ENCODE measurements around the gene RNASE8. TPM values are rescaled to one million over a fixed set of nuclear protein-coding genes. Genes with fewer than 3 reads are reported as not detected.

Gene RNASE8
- total and polyA plus RNA-seq, 2 of the 4 experiments (the other 2 are of a cell fraction), result not detected

DNA sequence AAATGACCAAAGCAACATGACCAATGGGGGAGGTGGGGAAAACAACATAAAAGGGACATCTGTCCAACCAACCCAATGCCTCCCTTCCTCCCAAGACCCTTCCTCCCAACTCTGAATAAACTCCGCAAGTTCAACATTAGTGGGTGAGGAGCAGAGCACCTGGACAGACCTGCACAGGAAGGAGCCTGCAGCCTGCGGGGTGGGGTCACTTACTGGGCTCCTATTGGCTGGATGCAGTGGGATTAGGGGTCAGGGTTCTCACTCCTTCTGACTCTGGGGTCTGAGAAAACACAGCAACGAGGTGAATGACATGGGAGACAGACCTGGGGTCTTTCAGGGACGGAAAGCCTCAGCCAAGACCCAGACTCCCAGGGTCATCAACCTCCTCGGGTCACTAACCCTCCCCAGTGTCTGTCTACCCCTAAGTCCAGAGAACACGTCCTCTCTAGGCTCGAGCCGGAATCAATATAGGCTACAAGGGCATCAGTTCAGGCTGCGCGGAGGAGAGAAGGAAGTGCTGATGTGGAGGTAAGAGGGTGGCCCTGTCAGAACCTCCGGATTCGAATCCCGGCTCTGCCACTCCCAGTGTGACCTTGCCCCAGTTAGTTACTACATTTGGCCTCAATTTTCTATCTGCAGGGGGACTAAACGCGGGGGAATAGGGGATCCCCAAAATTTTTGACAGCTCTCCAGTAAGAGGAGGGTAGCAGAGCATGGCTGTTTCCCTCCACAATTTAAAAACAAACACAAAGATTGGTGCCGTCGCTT is 33.6 kb upstream of the RNASE8 start (continued):
- TF ChIP-seq, protein P1, sequence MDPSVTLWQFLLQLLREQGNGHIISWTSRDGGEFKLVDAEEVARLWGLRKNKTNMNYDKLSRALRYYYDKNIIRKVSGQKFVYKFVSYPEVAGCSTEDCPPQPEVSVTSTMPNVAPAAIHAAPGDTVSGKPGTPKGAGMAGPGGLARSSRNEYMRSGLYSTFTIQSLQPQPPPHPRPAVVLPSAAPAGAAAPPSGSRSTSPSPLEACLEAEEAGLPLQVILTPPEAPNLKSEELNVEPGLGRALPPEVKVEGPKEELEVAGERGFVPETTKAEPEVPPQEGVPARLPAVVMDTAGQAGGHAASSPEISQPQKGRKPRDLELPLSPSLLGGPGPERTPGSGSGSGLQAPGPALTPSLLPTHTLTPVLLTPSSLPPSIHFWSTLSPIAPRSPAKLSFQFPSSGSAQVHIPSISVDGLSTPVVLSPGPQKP (IDR thresholded peaks at IDR 0.05; ENCODE audit: borderline replicate concordance, low read depth, low read length), result no peak

DNA sequence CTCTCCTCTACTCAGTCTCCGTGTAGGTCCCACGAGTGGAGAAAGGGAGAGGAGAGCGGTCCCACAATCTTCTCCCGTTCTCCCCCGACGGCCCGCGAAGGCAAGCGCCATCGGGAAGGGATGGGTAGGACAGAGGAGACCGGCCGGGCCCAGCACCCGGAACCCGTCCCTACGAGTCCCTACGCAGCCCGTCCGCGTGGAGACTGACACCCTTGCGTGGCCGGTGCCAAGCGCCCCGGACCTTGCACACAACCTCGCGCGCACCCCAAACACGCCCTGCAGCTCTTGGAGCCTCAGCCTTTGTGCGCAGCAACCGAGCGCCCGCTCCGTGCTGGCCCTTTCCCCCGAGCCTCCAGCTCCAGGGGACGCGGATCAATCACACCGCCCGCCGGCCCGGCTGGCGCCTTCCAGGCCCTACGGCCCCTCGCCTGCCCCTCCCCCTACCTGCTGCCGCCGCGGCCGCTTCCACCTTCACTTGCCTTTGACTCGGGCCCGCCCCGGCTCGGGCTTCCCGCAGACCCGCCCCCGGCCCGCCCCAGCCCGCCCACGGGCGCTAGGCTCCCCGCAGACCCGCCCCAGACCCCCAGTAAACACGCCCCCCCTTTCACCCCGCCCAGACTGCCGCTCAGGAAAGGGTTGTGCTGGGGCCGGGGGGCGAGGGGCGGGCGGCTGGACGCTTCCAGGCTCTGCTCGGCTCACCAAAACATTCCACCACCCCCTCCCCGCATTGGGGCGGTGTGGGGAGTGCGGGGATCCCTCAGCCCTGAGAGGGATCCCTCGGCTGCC is 32.8 kb upstream of the RNASE8 start, which contains the start of gene NDRG2:
NDRG2 (minus strand) TSS at position 477 of the 786 bp plus-strand sequence. CDS start 1,746 bp downstream, outside the sequence.
- POLR2A ChIA-PET (ENCODE audit: unreplicated experiment), result interaction anchor here (0.6 kb wide), 1 partner anchor 71 kb away, joined by 3 read pairs; no protein-coding TSS in a partner anchor

More for the DNA sequence above, 32.8 kb upstream of the RNASE8 start, which contains the start of gene NDRG2:
- peak within 1 kb of the TSS; percentile 36 for H3K4me3 ChIP-seq (ENCODE audit: insufficient read depth, low read depth, low read length)
- H3K9ac ChIP-seq (ENCODE audit: low read depth, low read length), result peak within 1 kb of the TSS; percentile 6; the same call in 1 of the 2 replicates
- H2BK15ac ChIP-seq (ENCODE audit: low read depth, low read length), result no peak within 1 kb of the TSS; the same call in 2 of the 3 replicates
- peak within 1 kb of the TSS; percentile 75 for H2AK9ac ChIP-seq (replicated peaks; ENCODE audit: low read depth, low read length, poor library complexity)
- H3K79me1 ChIP-seq (ENCODE audit: low read depth in 1 of 2, low read length in 2 of 2), result no peaks in the 10 kb centered on the region
- H3K27ac ChIP-seq (ENCODE audit: insufficient read depth, low read length), result no peak within 1 kb of the TSS
- DNase-seq (no peak), ATAC-seq (ENCODE audit: low read depth) (peak; percentile 70)
- CTCF ChIA-PET, result interaction anchor here (0.6 kb wide), 1 partner anchor 10 kb away, joined by 3 read pairs; no protein-coding TSS in a partner anchor
- H2BK5ac ChIP-seq (ENCODE audit: low read depth, low read length, poor library complexity, severe bottlenecking), result no peak within 1 kb of the TSS
- intact Hi-C loops (cut with micrococcal nuclease) (no loop called here), dilution Hi-C loops (cut with HindIII; ENCODE audit: low sequenced_read_pairs, unreplicated experiment) (no loop called here), in situ Hi-C loops (cut with MboI; ENCODE audit: low sequenced_read_pairs) (no loop called here)
- no peak for TF ChIP-seq CEBPB (IDR thresholded peaks at IDR 0.05; ENCODE audit: low read depth, low read length)
- TF ChIP-seq, protein P2, sequence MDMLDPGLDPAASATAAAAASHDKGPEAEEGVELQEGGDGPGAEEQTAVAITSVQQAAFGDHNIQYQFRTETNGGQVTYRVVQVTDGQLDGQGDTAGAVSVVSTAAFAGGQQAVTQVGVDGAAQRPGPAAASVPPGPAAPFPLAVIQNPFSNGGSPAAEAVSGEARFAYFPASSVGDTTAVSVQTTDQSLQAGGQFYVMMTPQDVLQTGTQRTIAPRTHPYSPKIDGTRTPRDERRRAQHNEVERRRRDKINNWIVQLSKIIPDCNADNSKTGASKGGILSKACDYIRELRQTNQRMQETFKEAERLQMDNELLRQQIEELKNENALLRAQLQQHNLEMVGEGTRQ (IDR thresholded peaks at IDR 0.05; ENCODE audit: low read depth, low read length), result no peak
- WGBS, 2 experiments (ENCODE audit: extremely low coverage in 2 of 2, insufficient read length in 1 of 2), result 1% methylated on average over 11 of the region's 72 CpGs; no CpG with 5 or more reads in 1 of the 2 experiments
- no peak within 1 kb of the TSS for H4K5ac ChIP-seq (ENCODE audit: low read depth, low read length)
- H3K9me3 ChIP-seq (ENCODE audit: control insufficient read depth, insufficient read depth, low read length), result no peaks in the 10 kb centered on the region
- no peak within 1 kb of the TSS for H2BK20ac ChIP-seq (ENCODE audit: low read depth, low read length)
- no peak within 1 kb of the TSS for H2BK120ac ChIP-seq (ENCODE audit: low read depth, low read length)
- no peak within 1 kb of the TSS for H4K91ac ChIP-seq (ENCODE audit: insufficient read depth, low read depth, low read length)
- H3K4me2 ChIP-seq (ENCODE audit: low read depth, low read length), result peak within 1 kb of the TSS; percentile 68
- no TSS peak for BruUV-seq (replicated peaks)
- H3K56ac ChIP-seq (ENCODE audit: extremely low read depth, insufficient read depth, low read length), result no peak within 1 kb of the TSS
- H4K8ac ChIP-seq (ENCODE audit: low read depth in 2 of 2, low read length in 2 of 2), result no peak within 1 kb of the TSS
- no peaks in the 10 kb centered on the region for H3K4me1 ChIP-seq (ENCODE audit: control insufficient read depth, insufficient read depth, low read length)
- H3K27me3 ChIP-seq (ENCODE audit: control insufficient read depth, insufficient read depth, low read length), result peaks cover 62% of the 10 kb centered on the region
- H3K18ac ChIP-seq (ENCODE audit: low read depth, low read length), result no peak within 1 kb of the TSS
- no peak within 1 kb of the TSS for H3K23ac ChIP-seq (ENCODE audit: low read depth, low read length)
- H3K4ac ChIP-seq (ENCODE audit: low read depth, low read length), result no peak within 1 kb of the TSS
- H2AFZ ChIP-seq (replicated peaks; ENCODE audit: low read length, poor library complexity), result peak within 1 kb of the TSS; percentile 87
- H3K14ac ChIP-seq (replicated peaks; ENCODE audit: low read depth, low read length), result no peak within 1 kb of the TSS
- H2AK5ac ChIP-seq (ENCODE audit: low read depth, low read length), result no peak within 1 kb of the TSS
- H3K9me1 ChIP-seq (ENCODE audit: insufficient read depth, low read length), result no peaks in the 10 kb centered on the region
- no peaks in the 10 kb centered on the region for H3K36me3 ChIP-seq (ENCODE audit: control insufficient read depth, insufficient read depth, low read length)
- H4K20me1 ChIP-seq (ENCODE audit: insufficient read depth, low read length), result no peaks in the 10 kb centered on the region
